Midbrain (tissue), 1 donor: Measurements from ENCODE around the gene CERS1.

Experiments
- DNase-seq: peaks from one replicate; lab custom pipeline; 2025; lab: John Stamatoyannopoulos, UW

The CERS1 gene

DNA sequence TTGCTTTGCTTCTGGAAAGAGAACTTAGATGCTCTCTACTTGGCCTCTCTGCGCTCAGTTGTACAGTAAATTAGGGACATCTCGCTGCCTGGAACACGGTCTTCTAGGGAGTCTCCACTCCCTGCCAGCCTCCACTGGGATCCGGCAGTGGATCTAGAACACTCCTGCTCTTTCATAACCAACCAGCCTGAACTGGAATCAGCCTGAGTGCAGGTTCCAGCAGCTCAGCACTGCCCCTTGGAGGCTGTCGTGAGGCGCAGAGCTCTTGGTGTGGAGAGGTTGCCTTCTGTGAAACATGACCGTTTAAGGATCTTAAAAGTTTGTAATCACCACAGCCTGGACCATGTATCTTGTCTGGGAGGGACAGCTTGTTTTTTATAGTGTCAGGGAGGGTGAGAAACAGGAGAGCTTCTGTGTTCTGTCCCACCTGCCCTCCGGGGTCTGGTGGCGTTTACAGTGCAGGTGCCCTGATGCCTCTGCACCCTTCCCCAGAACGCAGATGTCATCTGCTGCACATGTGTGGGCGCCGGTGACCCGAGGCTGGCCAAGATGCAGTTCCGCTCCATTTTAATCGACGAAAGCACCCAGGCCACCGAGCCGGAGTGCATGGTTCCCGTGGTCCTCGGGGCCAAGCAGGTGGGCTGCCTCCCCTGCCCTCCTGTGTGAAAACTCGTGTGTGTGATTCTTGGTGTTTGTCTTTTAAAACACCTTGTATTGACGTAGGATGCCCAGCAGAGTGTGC is 39.4 kb downstream of the CERS1 start:
- DNase-seq: peak; percentile 83

- DNase-seq: no peak
Measured at GRCh38 chr19:18855647-18856384, 40.1 kb downstream of the CERS1 start.

GRCh38 chr19:18854982-18855381 is 41.0 kb downstream of the CERS1 start:
- no peak for DNase-seq

DNA sequence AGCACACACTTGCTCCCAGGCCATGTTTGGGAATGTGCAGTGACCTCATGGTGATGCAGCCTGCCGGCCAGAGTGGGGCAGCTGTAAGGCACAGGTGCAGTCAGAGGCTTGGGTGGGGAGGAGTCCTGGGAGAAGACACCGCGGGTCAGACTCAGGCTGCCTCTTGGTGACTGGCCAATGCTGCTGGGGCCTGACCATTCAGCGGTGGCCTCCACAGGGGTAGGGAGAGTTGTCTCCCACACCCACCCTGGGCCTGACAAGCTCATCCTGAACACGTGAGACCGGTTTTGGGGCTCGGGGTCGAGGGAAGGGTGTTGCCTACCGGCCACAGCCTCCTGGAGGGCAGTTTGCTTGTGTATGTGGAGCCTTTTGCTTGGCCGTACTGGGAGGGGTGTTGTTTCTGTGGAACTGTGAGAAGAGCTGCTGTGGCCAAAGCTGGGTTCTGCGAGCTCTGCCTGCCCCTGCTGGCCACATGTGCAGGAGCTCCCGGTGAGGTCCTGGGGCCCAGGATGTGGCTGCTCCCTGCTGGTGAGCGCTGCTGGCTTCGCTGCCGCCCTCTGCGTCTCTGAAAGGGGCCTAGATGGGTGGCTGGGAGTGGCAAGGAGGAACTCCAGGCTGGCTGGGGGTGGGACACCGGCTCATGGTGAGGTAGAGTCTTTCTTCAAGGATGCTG is 42.1 kb downstream of the CERS1 start:
- DNase-seq: no peak

DNA sequence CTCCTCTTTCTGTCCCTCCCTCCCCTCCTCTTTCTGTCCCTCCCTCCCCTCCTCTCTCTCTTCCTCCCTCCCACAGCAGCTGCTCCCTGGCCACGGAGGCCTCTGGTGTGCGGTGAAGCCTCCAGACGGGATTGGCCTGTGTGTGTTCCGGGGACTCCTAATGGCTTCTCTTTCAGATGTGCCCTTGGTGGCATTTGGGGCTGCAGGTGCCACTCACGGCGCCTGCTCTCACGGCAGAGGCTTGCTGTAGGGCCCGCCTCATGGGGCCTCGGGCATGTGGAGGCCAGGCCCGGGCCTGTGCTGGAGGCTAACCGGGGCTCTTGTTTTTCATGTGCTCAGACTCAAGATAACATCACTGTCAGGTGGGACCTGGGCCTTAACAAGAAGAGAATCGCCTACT is 43.3 kb downstream of the CERS1 start:
- no peak for DNase-seq

DNA sequence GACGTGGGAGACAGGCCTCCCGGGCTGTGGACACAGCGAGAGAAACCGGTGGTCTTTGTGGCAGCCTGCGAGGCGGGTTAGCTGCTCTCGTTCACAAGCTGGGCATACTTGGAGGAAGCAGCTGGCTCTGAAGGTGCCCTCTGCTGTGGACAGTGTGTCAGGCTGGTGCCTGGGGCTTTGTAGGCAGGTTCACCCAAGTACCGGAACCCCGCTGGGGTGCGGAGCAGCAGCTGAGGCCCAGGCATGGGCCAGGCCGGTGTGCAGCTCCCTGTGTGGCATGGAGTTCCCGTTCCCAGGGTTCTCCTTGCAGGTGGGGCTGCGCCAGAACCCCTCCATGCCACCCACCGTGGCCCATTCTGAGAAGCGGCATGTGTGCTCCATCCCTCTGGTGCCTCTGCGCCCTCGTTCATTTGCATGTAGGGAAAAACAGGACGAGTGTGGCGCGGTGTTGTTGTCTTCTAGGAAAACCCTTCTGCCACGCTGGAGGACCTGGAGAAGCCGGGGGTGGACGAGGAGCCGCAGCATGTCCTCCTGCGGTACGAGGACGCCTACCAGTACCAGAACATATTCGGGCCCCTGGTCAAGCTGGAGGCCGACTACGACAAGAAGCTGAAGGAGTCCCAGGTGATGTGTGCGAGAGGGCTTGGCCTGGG is 44.2 kb downstream of the CERS1 start:
- DNase-seq: no peak

- no peak for DNase-seq
Measured at GRCh38 chr19:18850471-18851375, 45.2 kb downstream of the CERS1 start.

- DNase-seq: no peak
Measured at GRCh38 chr19:18849838-18850400, 46.0 kb downstream of the CERS1 start.

- DNase-seq: peak; percentile 67
Measured at GRCh38 chr19:18848878-18849661, 46.9 kb downstream of the CERS1 start.

GRCh38 chr19:18847549-18848463 is 48.2 kb downstream of the CERS1 start:
- DNase-seq: no peak

DNA sequence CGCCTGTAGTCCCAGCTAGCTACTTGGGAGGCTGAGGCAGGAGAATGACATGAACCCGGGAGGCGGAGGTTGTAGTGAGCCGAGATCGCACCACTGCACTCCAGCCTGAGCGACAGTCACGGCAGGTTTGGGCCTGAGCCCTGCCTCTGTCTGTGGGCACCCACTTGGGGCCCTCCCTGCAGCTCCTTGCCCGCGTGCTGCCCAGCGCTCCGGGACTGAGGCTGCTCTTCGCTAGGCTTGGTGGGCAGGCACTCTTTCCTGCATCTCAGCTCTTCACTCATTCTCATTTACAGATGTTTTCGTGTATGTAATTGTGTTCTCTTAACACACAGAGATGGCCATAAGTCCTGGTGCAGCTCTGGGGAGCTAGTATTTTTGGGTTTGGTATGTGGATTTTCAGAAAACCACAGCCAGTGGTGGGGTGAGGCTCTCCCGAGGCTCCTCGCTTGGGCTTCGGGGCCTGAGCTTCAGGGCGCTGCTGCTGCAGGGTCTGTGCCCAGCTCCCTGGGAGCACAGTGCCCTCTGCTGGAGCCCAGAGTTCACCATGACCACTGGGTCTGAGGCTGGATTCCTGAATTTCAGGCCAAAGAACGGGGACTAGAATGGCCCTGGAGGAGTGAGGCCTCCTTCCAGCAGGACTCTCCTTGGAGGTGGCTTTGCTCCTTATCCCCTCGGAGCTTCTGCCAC is 49.0 kb downstream of the CERS1 start:
- DNase-seq: peak; percentile 80

- no peak for DNase-seq
Measured at GRCh38 chr19:18845961-18846360, 50.0 kb downstream of the CERS1 start.

- DNase-seq: no peak
Measured at GRCh38 chr19:18844806-18845329, 51.1 kb downstream of the CERS1 start.

DNA sequence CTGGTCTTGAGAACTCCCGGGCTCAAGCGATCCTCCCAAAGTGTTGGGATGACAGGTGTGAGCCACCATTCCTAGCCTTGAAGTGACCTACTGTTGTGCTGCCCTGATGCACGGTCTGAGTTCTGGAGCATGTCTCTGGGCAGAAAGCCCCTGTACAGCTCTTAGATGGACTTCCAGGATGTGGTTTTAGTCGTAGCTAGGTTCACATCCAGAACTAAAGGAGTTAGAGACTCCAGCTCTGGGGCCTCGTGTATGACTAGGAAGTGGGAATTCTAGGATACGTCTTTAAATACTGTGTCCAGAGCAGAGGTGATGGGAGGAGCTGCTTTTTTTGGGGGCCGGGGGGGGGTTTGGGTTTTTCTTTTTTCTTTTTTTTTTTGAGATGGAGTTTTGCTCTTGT is 52.0 kb downstream of the CERS1 start:
- no peak for DNase-seq

GRCh38 chr19:18842166-18842565 is 53.8 kb downstream of the CERS1 start:
- no peak for DNase-seq

- no peak for DNase-seq
Measured at GRCh38 chr19:18841400-18841799, 54.6 kb downstream of the CERS1 start.

- no peak for DNase-seq
Measured at GRCh38 chr19:18840288-18841267, 55.4 kb downstream of the CERS1 start.
